ENCODE data around the gene AGAP1. TPM values are rescaled to one million over a fixed set of nuclear protein-coding genes. Genes with fewer than 3 reads are reported as not detected.

AGAP1 gene
- total and polyA plus RNA-seq, 2 donors, result 1.7 to 3.0 TPM

- Histone ChIP-seq H3K27ac (ENCODE audit: low read depth in 1 of 2, low read length in 1 of 2) (no peak overlapping the region), H3K4me1 (ENCODE audit: control insufficient read depth in 2 of 2, insufficient read depth in 2 of 2, low read length in 2 of 2) (no peaks in the 10 kb centered on the region), H3K36me3 (ENCODE audit: control insufficient read depth in 2 of 2, insufficient read depth in 2 of 2, low read length in 1 of 2) (no peaks in the 10 kb centered on the region), H3K4me3 (ENCODE audit: low read length in 2 of 2) (no peak overlapping the region), H3K9me3 (ENCODE audit: control insufficient read depth in 2 of 2, insufficient read depth in 1 of 2, low read length in 1 of 2) (no peaks in the 10 kb centered on the region), H3K27me3 (ENCODE audit: control insufficient read depth in 2 of 2, insufficient read depth in 1 of 2, low read length in 1 of 2) (no peaks in the 10 kb centered on the region)
- 74% methylated on average over 7 of the region's 7 CpGs for WGBS
- no peak for DNase-seq (ENCODE audit: low read depth in 6 of 9, low spot score in 9 of 9)
Measured at GRCh38 chr2:235836491-235836911, 342.7 kb downstream of the AGAP1 start.

- 93% methylated on average over 11 of the region's 11 CpGs for WGBS
- H3K27me3 ChIP-seq (ENCODE audit: control insufficient read depth in 2 of 2, insufficient read depth in 1 of 2, low read length in 1 of 2), result no peaks in the 10 kb centered on the region
Measured at GRCh38 chr2:235839226-235839625, 345.4 kb downstream of the AGAP1 start.

GRCh38 chr2:235839974-235840373, 346.1 kb downstream of the AGAP1 start:
- no peak overlapping the region for H3K27ac ChIP-seq (ENCODE audit: low read depth in 1 of 2, low read length in 1 of 2)
- WGBS, result 97% methylated on average over 4 of the region's 4 CpGs
- H3K36me3 ChIP-seq (ENCODE audit: control insufficient read depth in 2 of 2, insufficient read depth in 2 of 2, low read length in 1 of 2), result no peaks in the 10 kb centered on the region
- no peak for DNase-seq (ENCODE audit: low read depth in 6 of 9, low spot score in 9 of 9)
- no peaks in the 10 kb centered on the region for H3K27me3 ChIP-seq (ENCODE audit: control insufficient read depth in 2 of 2, insufficient read depth in 1 of 2, low read length in 1 of 2)
- H3K4me3 ChIP-seq (ENCODE audit: low read length in 2 of 2), result no peak overlapping the region
- no peaks in the 10 kb centered on the region for H3K4me1 ChIP-seq (ENCODE audit: control insufficient read depth in 2 of 2, insufficient read depth in 2 of 2, low read length in 2 of 2)
- no peaks in the 10 kb centered on the region for H3K9me3 ChIP-seq (ENCODE audit: control insufficient read depth in 2 of 2, insufficient read depth in 1 of 2, low read length in 1 of 2)

More at GRCh38 chr2:235839226-235839625, 345.4 kb downstream of the AGAP1 start:
- Histone ChIP-seq H3K27ac (ENCODE audit: low read depth in 1 of 2, low read length in 1 of 2) (no peak overlapping the region), H3K9me3 (ENCODE audit: control insufficient read depth in 2 of 2, insufficient read depth in 1 of 2, low read length in 1 of 2) (no peaks in the 10 kb centered on the region), H3K36me3 (ENCODE audit: control insufficient read depth in 2 of 2, insufficient read depth in 2 of 2, low read length in 1 of 2) (no peaks in the 10 kb centered on the region), H3K4me3 (ENCODE audit: low read length in 2 of 2) (no peak overlapping the region), H3K4me1 (ENCODE audit: control insufficient read depth in 2 of 2, insufficient read depth in 2 of 2, low read length in 2 of 2) (no peaks in the 10 kb centered on the region)
- DNase-seq (ENCODE audit: low read depth in 6 of 9, low spot score in 9 of 9), result no peak

- Histone ChIP-seq H3K4me3 (ENCODE audit: low read length in 2 of 2) (no peak overlapping the region), H3K27me3 (ENCODE audit: control insufficient read depth in 2 of 2, insufficient read depth in 1 of 2, low read length in 1 of 2) (no peaks in the 10 kb centered on the region), H3K4me1 (ENCODE audit: control insufficient read depth in 2 of 2, insufficient read depth in 2 of 2, low read length in 2 of 2) (no peaks in the 10 kb centered on the region), H3K9me3 (ENCODE audit: control insufficient read depth in 2 of 2, insufficient read depth in 1 of 2, low read length in 1 of 2) (no peaks in the 10 kb centered on the region), H3K36me3 (ENCODE audit: control insufficient read depth in 2 of 2, insufficient read depth in 2 of 2, low read length in 1 of 2) (no peaks in the 10 kb centered on the region), H3K27ac (ENCODE audit: low read depth in 1 of 2, low read length in 1 of 2) (no peak overlapping the region)
- no peak for DNase-seq (ENCODE audit: low read depth in 6 of 9, low spot score in 9 of 9)
- WGBS, result 90% methylated on average over 13 of the region's 13 CpGs
Measured at GRCh38 chr2:235841863-235842262, 348.0 kb downstream of the AGAP1 start.

GRCh38 chr2:235842941-235843340, 349.1 kb downstream of the AGAP1 start:
- Histone ChIP-seq H3K27me3 (ENCODE audit: control insufficient read depth in 2 of 2, insufficient read depth in 1 of 2, low read length in 1 of 2) (no peaks in the 10 kb centered on the region), H3K4me1 (ENCODE audit: control insufficient read depth in 2 of 2, insufficient read depth in 2 of 2, low read length in 2 of 2) (no peaks in the 10 kb centered on the region), H3K27ac (ENCODE audit: low read depth in 1 of 2, low read length in 1 of 2) (no peak overlapping the region), H3K36me3 (ENCODE audit: control insufficient read depth in 2 of 2, insufficient read depth in 2 of 2, low read length in 1 of 2) (no peaks in the 10 kb centered on the region), H3K4me3 (ENCODE audit: low read length in 2 of 2) (no peak overlapping the region), H3K9me3 (ENCODE audit: control insufficient read depth in 2 of 2, insufficient read depth in 1 of 2, low read length in 1 of 2) (no peaks in the 10 kb centered on the region)
- no peak for DNase-seq (ENCODE audit: low read depth in 6 of 9, low spot score in 9 of 9)
- whole genome bisulfite sequencing, result 97% methylated on average over 13 of the region's 13 CpGs

- Histone ChIP-seq H3K4me1 (ENCODE audit: control insufficient read depth in 2 of 2, insufficient read depth in 2 of 2, low read length in 2 of 2) (no peaks in the 10 kb centered on the region), H3K36me3 (ENCODE audit: control insufficient read depth in 2 of 2, insufficient read depth in 2 of 2, low read length in 1 of 2) (no peaks in the 10 kb centered on the region), H3K4me3 (ENCODE audit: low read length in 2 of 2) (no peak overlapping the region), H3K27ac (ENCODE audit: low read depth in 1 of 2, low read length in 1 of 2) (no peak overlapping the region), H3K9me3 (ENCODE audit: control insufficient read depth in 2 of 2, insufficient read depth in 1 of 2, low read length in 1 of 2) (no peaks in the 10 kb centered on the region), H3K27me3 (ENCODE audit: control insufficient read depth in 2 of 2, insufficient read depth in 1 of 2, low read length in 1 of 2) (no peaks in the 10 kb centered on the region)
- 90% methylated on average over 12 of the region's 12 CpGs for WGBS
- DNase-seq (ENCODE audit: low read depth in 6 of 9, low spot score in 9 of 9), result no peak
Measured at GRCh38 chr2:235843591-235844395, 349.9 kb downstream of the AGAP1 start.

- 94% methylated on average over 8 of the region's 8 CpGs for WGBS
- Histone ChIP-seq H3K27ac (ENCODE audit: low read depth in 1 of 2, low read length in 1 of 2) (no peak overlapping the region), H3K9me3 (ENCODE audit: control insufficient read depth in 2 of 2, insufficient read depth in 1 of 2, low read length in 1 of 2) (no peaks in the 10 kb centered on the region), H3K4me3 (ENCODE audit: low read length in 2 of 2) (no peak overlapping the region), H3K4me1 (ENCODE audit: control insufficient read depth in 2 of 2, insufficient read depth in 2 of 2, low read length in 2 of 2) (no peaks in the 10 kb centered on the region), H3K36me3 (ENCODE audit: control insufficient read depth in 2 of 2, insufficient read depth in 2 of 2, low read length in 1 of 2) (no peaks in the 10 kb centered on the region), H3K27me3 (ENCODE audit: control insufficient read depth in 2 of 2, insufficient read depth in 1 of 2, low read length in 1 of 2) (no peaks in the 10 kb centered on the region)
- no peak for DNase-seq (ENCODE audit: low read depth in 6 of 9, low spot score in 9 of 9)
Measured at GRCh38 chr2:235844561-235844960, 350.7 kb downstream of the AGAP1 start.

GRCh38 chr2:235845245-235845644, 351.4 kb downstream of the AGAP1 start:
- Histone ChIP-seq H3K4me3 (ENCODE audit: low read length in 2 of 2) (no peak overlapping the region), H3K27ac (ENCODE audit: low read depth in 1 of 2, low read length in 1 of 2) (no peak overlapping the region), H3K27me3 (ENCODE audit: control insufficient read depth in 2 of 2, insufficient read depth in 1 of 2, low read length in 1 of 2) (no peaks in the 10 kb centered on the region), H3K4me1 (ENCODE audit: control insufficient read depth in 2 of 2, insufficient read depth in 2 of 2, low read length in 2 of 2) (no peaks in the 10 kb centered on the region), H3K9me3 (ENCODE audit: control insufficient read depth in 2 of 2, insufficient read depth in 1 of 2, low read length in 1 of 2) (no peaks in the 10 kb centered on the region), H3K36me3 (ENCODE audit: control insufficient read depth in 2 of 2, insufficient read depth in 2 of 2, low read length in 1 of 2) (no peaks in the 10 kb centered on the region)
- no peak for DNase-seq (ENCODE audit: low read depth in 6 of 9, low spot score in 9 of 9)
- WGBS, result 85% methylated on average over 6 of the region's 6 CpGs

GRCh38 chr2:235847576-235847975, 353.7 kb downstream of the AGAP1 start:
- whole genome bisulfite sequencing, result 96% methylated on average over 11 of the region's 11 CpGs

More at GRCh38 chr2:235847576-235847975, 353.7 kb downstream of the AGAP1 start:
- no peak overlapping the region for H3K27ac ChIP-seq (ENCODE audit: low read depth in 1 of 2, low read length in 1 of 2)
- no peaks in the 10 kb centered on the region for H3K9me3 ChIP-seq (ENCODE audit: control insufficient read depth in 2 of 2, insufficient read depth in 1 of 2, low read length in 1 of 2)
- H3K4me3 ChIP-seq (ENCODE audit: low read length in 2 of 2), result no peak overlapping the region
- no peak for DNase-seq (ENCODE audit: low read depth in 6 of 9, low spot score in 9 of 9)
- no peaks in the 10 kb centered on the region for H3K27me3 ChIP-seq (ENCODE audit: control insufficient read depth in 2 of 2, insufficient read depth in 1 of 2, low read length in 1 of 2)
- H3K36me3 ChIP-seq (ENCODE audit: control insufficient read depth in 2 of 2, insufficient read depth in 2 of 2, low read length in 1 of 2), result no peaks in the 10 kb centered on the region
- no peaks in the 10 kb centered on the region for H3K4me1 ChIP-seq (ENCODE audit: control insufficient read depth in 2 of 2, insufficient read depth in 2 of 2, low read length in 2 of 2)
